ENCODE results near the gene DYNLT2B.

GRCh38 chr3:196314597-196314996, 3.4 kb downstream of the DYNLT2B start:
- no peak for TF ChIP-seq CTCF (IDR thresholded peaks at IDR 0.05; ENCODE audit: low read length)
- TF ChIP-seq EZH2 (optimal IDR thresholded peaks at IDR 0.05; ENCODE audit: low read depth, low read length): no peak
- no peak for TF ChIP-seq EZH2phosphoT487 (IDR thresholded peaks at IDR 0.05; ENCODE audit: low read length)

Data from MM.1S (cell line).